HCT116 (cell line): ENCODE results near the gene PPP1R14C. TPM values are rescaled to one million over a fixed set of nuclear protein-coding genes. Genes with fewer than 3 reads are reported as not detected.

ENCODE experiments used
- ATAC-seq: fragments of 200-7000 bp; cut with Tn5 transposase; 2 replicates; pipeline ENCODE4 v1.9.1; 2020; ENCODE audit warnings: mild to moderate bottlenecking, moderate library complexity
- BruUV-seq: library from RNA; stranded (reverse); fragments of 400-500 nt; replicated peaks from 2 replicates; lab custom pipeline; 2021; lab: Mats Ljungman, UMichigan
- CTCF ChIA-PET: fragments of 300-600 bp; sonication (Branson Sonifier 250); formaldehyde crosslinking; loops from one replicate; lab custom pipeline; 2021; ENCODE audit warnings: antibody characterized with exemption; lab: Charles Lee
- POLR2A ChIA-PET: fragments of 300-600, 350-600 bp; sonication (Branson Sonifier 250); formaldehyde crosslinking; loops from one replicate; lab custom pipeline; 2021; ENCODE audit warnings: antibody characterized with exemption; lab: Charles Lee
- RAD21 ChIA-PET, 2 experiments: fragments of 300-600 bp; sonication (Branson Sonifier 250); formaldehyde crosslinking; loops; one replicate each; lab custom pipeline; 2023; ENCODE audit warnings: low total read pairs in 2 of 2; ENCODE audit not compliant: uncharacterized antibody in 2 of 2, unreplicated experiment in 2 of 2, low non-redundant PET in 1 of 2; lab: Charles Lee
- DNase-seq: peaks from one replicate; pipeline ENCODE4 v3.0.0-alpha.2; 2010; ENCODE audit warnings: low read depth, low spot score
- H2AFZ ChIP-seq: fragments of 200-600 bp; shearing (Covaris generic), sonication (generic); 2 replicates; pipeline ENCODE4 v1.6.1; 2017; ENCODE audit warnings: low read depth, mixed run types, mixed read lengths, antibody characterized with exemption, low read length; ENCODE audit not compliant: poor library complexity, severe bottlenecking
- H3K27ac ChIP-seq: 2 replicates; pipeline ENCODE4 v1.5.1; 2012; ENCODE audit warnings: low read depth, low read length
- H3K27me3 ChIP-seq: fragments of 200-600 bp; sonication (generic); 2 replicates; pipeline ENCODE4 v1.6.1; 2016; ENCODE audit warnings: mixed run types, low read length, mixed read lengths; ENCODE audit not compliant: insufficient read depth
- H3K36me3 ChIP-seq, 2 experiments: fragments of 200-500 bp in 1 of 2; fragments of 200-600 bp in 1 of 2; sonication (Bioruptor generic) in 1 of 2; sonication (generic) in 1 of 2; 2 replicates each; pipeline versions ENCODE4 v1.5.1 to v1.6.1; 2014 to 2016; ENCODE audit warnings: low read length in 2 of 2, inconsistent platforms in 1 of 2, mixed read lengths in 1 of 2, mixed run types in 1 of 2; ENCODE audit not compliant: insufficient read depth in 2 of 2, control insufficient read depth in 1 of 2
- H3K4me1 ChIP-seq, 2 experiments: fragments of 200-600 bp in 1 of 2; sonication (generic) in 1 of 2; 2 replicates each; pipeline versions ENCODE4 v1.5.1 to v1.6.1; 2012 to 2017; ENCODE audit warnings: low read length in 2 of 2, inconsistent platforms in 1 of 2, mild to moderate bottlenecking in 1 of 2, mixed read lengths in 1 of 2, mixed run types in 1 of 2, moderate library complexity in 1 of 2; ENCODE audit not compliant: insufficient read depth in 2 of 2, control insufficient read depth in 1 of 2
- H3K4me2 ChIP-seq: fragments of 200-600 bp; sonication (generic); 2 replicates; pipeline ENCODE4 v1.6.1; 2017; ENCODE audit warnings: mixed run types, low read length, mixed read lengths
- H3K4me3 ChIP-seq, 2 experiments: fragments of 200-600 bp in 1 of 2; sonication (generic) in 1 of 2; replicated peaks in 1 of 2; 2 replicates each; pipeline ENCODE4 v1.5.1; 2011 to 2016; ENCODE audit warnings: low read length in 2 of 2, control low read depth in 1 of 2, low read depth in 1 of 2, mild to moderate bottlenecking in 1 of 2, mixed read lengths in 1 of 2, mixed run types in 1 of 2
- H3K79me2 ChIP-seq: fragments of 200-600 bp; sonication (generic); 2 replicates; pipeline ENCODE4 v1.6.1; 2017; ENCODE audit warnings: mild to moderate bottlenecking, mixed run types, low read length, moderate library complexity, mixed read lengths; ENCODE audit not compliant: insufficient read depth
- H3K9ac ChIP-seq: fragments of 200-600 bp; sonication (generic); 2 replicates; pipeline ENCODE4 v1.6.1; 2016; ENCODE audit warnings: low read length, mixed read lengths
- H3K9me2 ChIP-seq: fragments of 200-600 bp; sonication (generic), shearing (Covaris generic); 2 replicates; pipeline ENCODE4 v1.6.1; 2017; ENCODE audit warnings: mixed run types, mild to moderate bottlenecking, moderate library complexity; ENCODE audit not compliant: insufficient read depth
- H3K9me3 ChIP-seq, 2 experiments: fragments of 200-500 bp in 1 of 2; fragments of 200-600 bp in 1 of 2; sonication (Bioruptor generic) in 1 of 2; sonication (generic) in 1 of 2; 2 replicates each; pipeline ENCODE4 v1.6.1; 2014 to 2017; ENCODE audit warnings: low read length in 2 of 2, mixed read lengths in 2 of 2, inconsistent platforms in 1 of 2, low read depth in 1 of 2, mild to moderate bottlenecking in 1 of 2, mixed run types in 1 of 2, moderate library complexity in 1 of 2; ENCODE audit not compliant: control insufficient read depth in 1 of 2, insufficient read depth in 1 of 2
- H4K20me1 ChIP-seq: fragments of 200-600 bp; sonication (generic), shearing (Covaris generic); 2 replicates; pipeline ENCODE4 v1.6.1; 2017; ENCODE audit warnings: mixed run types, mild to moderate bottlenecking, moderate library complexity; ENCODE audit not compliant: insufficient read depth
- SIN3A ChIP-seq: IDR thresholded peaks from 2 replicates; pipeline ENCODE4 v1.6.1; 2012; ENCODE audit warnings: low read depth
- SP1 ChIP-seq: IDR thresholded peaks from 2 replicates; pipeline ENCODE4 v1.6.1; 2012; ENCODE audit warnings: low read depth
- TCF7L2 ChIP-seq: IDR thresholded peaks from 2 replicates; pipeline ENCODE4 v1.7.0; 2011; ENCODE audit warnings: borderline replicate concordance, inconsistent platforms; ENCODE audit not compliant: insufficient read depth, insufficient read length; ENCODE audit errors: extremely low read depth
- intact Hi-C: fragments of 100-400 bp; cut with micrococcal nuclease; formaldehyde crosslinking; loops from 2 replicates; pipeline ENCODE4 v1.10.0; 2022
- total RNA-seq: library from RNA; stranded (reverse); gene quantifications from one replicate; pipeline ENCODE4 v1.2.1, GENCODE V29; 2021; ENCODE audit not compliant: unreplicated experiment

PPP1R14C gene
- total RNA-seq, 1 experiment from 2014 or later = 7.8 TPM

DNA sequence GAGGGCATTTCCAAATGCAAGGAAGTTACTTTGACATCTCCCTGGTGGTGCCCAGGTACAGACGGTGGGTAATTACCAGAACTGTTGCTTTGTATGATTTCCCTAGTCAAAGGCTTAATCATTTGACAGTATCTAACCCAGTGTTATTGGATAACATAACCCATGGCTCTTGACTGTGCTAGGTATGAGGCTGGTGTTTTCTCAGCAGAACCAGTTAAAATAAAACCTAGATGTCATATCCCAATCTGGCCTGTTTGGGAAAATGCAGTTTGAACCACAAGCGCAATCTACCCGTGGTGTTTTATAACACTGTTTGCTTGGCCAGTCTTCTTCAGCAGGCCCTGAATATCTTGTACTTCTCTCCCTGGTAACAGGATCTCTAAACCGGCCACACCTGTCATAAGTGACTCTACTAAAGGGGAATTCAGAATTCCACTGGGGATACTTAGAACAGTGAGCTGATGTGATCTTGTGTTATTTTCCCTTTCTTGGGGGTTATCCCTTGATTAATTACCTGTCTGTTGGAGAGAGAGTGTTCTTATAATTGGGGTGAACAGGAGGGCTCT, 32.8 kb downstream of the PPP1R14C start:
- no peaks in the 10 kb centered on the region for H3K36me3 ChIP-seq
- no TSS peak for BruUV-seq
- H3K4me3 ChIP-seq = no peak overlapping the region
- ATAC-seq = no peak
- H3K9ac ChIP-seq = no peak overlapping the region
- TF ChIP-seq TCF7L2 = no peak
- TF ChIP-seq SIN3A = no peak
- no peak overlapping the region for H3K4me2 ChIP-seq
- no peak for DNase-seq
- no peak overlapping the region for H3K27ac ChIP-seq
- H4K20me1 ChIP-seq = no peaks in the 10 kb centered on the region
- H3K9me3 ChIP-seq = no peaks in the 10 kb centered on the region
- ChIA-PET POLR2A (no interaction called here), RAD21 (no interaction called here), CTCF (no interaction called here)
- no peaks in the 10 kb centered on the region for H3K9me2 ChIP-seq
- intact Hi-C loops = no loop called here
- H3K79me2 ChIP-seq = no peaks in the 10 kb centered on the region
- no peak overlapping the region for H2AFZ ChIP-seq
- H3K27me3 ChIP-seq = no peaks in the 10 kb centered on the region
- H3K4me1 ChIP-seq = no peaks in the 10 kb centered on the region

DNA sequence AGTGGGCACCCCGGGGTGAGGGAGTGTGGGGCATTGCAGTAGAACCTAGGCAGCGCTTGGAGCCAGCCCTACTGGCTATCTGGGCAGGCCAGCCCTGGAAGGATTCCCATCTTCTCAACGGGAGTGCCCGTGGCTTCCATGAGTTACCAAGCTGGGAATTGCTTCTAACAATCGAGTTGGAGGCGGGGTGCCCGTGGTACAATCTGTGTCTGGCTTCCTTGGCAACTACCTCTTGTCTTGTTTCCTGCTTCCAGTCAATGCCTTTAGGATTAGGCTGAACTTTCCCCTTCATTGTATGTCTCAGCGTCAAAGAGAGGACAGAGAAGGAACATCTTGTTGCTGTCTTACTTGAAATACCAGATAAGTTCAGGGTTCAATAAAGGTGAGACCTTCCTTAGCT, 33.3 kb downstream of the PPP1R14C start:
- POLR2A ChIA-PET = no interaction called here
- no peak for DNase-seq
- Histone ChIP-seq H3K27ac (no peak overlapping the region), H3K79me2 (no peaks in the 10 kb centered on the region), H2AFZ (no peak overlapping the region), H3K9me3 (no peaks in the 10 kb centered on the region), H3K27me3 (no peaks in the 10 kb centered on the region), H3K4me3 (no peak overlapping the region), H4K20me1 (no peaks in the 10 kb centered on the region), H3K9ac (no peak overlapping the region), H3K4me2 (no peak overlapping the region), H3K4me1 (no peaks in the 10 kb centered on the region), H3K36me3 (no peaks in the 10 kb centered on the region), H3K9me2 (no peaks in the 10 kb centered on the region)
- intact Hi-C loops = no loop called here
- TF ChIP-seq SP1 = no peak
- ATAC-seq = no peak
- CTCF ChIA-PET = no interaction called here
- BruUV-seq = no TSS peak
- RAD21 ChIA-PET = no interaction called here
